PC-9 (cell line): Measurements from ENCODE around the gene HPN. TPM values are rescaled to one million over a fixed set of nuclear protein-coding genes. Genes with fewer than 3 reads are reported as not detected.

ENCODE experiments used
- BruUV-seq: library from RNA; stranded (reverse); fragments of 400-500 nt; replicated peaks from 2 replicates; lab custom pipeline; 2021; lab: Mats Ljungman, UMichigan
- CTCF ChIA-PET: fragments of 300-600 bp; sonication (Branson Sonifier 250); formaldehyde crosslinking; loops from one replicate; lab custom pipeline; 2022; ENCODE audit warnings: antibody characterized with exemption; lab: Charles Lee
- POLR2A ChIA-PET: fragments of 300-600 bp; sonication (Branson Sonifier 250); formaldehyde crosslinking; loops from one replicate; lab custom pipeline; 2022; ENCODE audit warnings: antibody characterized with exemption; ENCODE audit not compliant: unreplicated experiment; lab: Charles Lee
- DNase-seq, 2 experiments: peaks; one replicate each; pipeline versions ENCODE4 v3.0.0 to v3.0.0-alpha.2; 2015 to 2022; ENCODE audit warnings: mixed read lengths in 1 of 2
- H2AFZ ChIP-seq: fragments of 200-600 bp; sonication (generic); 2 replicates; pipeline ENCODE4 v1.8.1; 2017; ENCODE audit warnings: antibody characterized with exemption
- H3F3A ChIP-seq: fragments of 200-600 bp; sonication (generic); 2 replicates; pipeline ENCODE4 v1.8.1; 2017; ENCODE audit warnings: antibody characterized with exemption, mild to moderate bottlenecking, low read depth; ENCODE audit not compliant: insufficient read depth
- H3K27ac ChIP-seq: fragments of 200-600 bp; sonication (generic); 2 replicates; pipeline ENCODE4 v1.6.1; 2016; ENCODE audit warnings: mixed run types
- H3K27me3 ChIP-seq: fragments of 200-600 bp; sonication (generic); 2 replicates; pipeline ENCODE4 v1.6.1; 2016; ENCODE audit warnings: low read depth, mixed run types; ENCODE audit not compliant: insufficient read depth
- H3K36me3 ChIP-seq: fragments of 200-600 bp; sonication (generic); 2 replicates; pipeline ENCODE4 v1.6.1; 2016; ENCODE audit warnings: low read depth, mixed run types
- H3K4me1 ChIP-seq: fragments of 200-600 bp; sonication (generic); replicated peaks from 2 replicates; pipeline ENCODE4 v1.6.1; 2016; ENCODE audit warnings: mixed run types; ENCODE audit not compliant: insufficient read depth
- H3K4me2 ChIP-seq: fragments of 200-600 bp; sonication (generic); 2 replicates; pipeline ENCODE4 v1.6.1; 2017; ENCODE audit warnings: mixed run types
- H3K4me3 ChIP-seq: fragments of 200-600 bp; sonication (generic); 2 replicates; pipeline ENCODE4 v1.6.1; 2016; ENCODE audit warnings: mixed run types
- H3K79me2 ChIP-seq: fragments of 200-600 bp; sonication (generic); 2 replicates; pipeline ENCODE4 v1.6.1; 2017; ENCODE audit warnings: low read depth, mixed run types
- H3K9me2 ChIP-seq: fragments of 200-600 bp; sonication (generic); 2 replicates; pipeline ENCODE4 v1.8.1; 2017; ENCODE audit warnings: mild to moderate bottlenecking; ENCODE audit not compliant: insufficient read depth
- H3K9me3 ChIP-seq: fragments of 200-600 bp; sonication (generic); 2 replicates; pipeline ENCODE4 v1.8.1; 2016; ENCODE audit warnings: low read depth; ENCODE audit not compliant: insufficient read depth
- H4K20me1 ChIP-seq: fragments of 200-600 bp; sonication (generic); 2 replicates; pipeline ENCODE4 v1.8.1; 2017; ENCODE audit not compliant: insufficient read depth
- CTCF ChIP-seq: fragments of 200-600 bp; sonication (generic); conservative IDR thresholded peaks from 2 replicates; pipeline ENCODE4 v1.6.1; 2017; ENCODE audit warnings: mixed run types, antibody characterized with exemption, mild to moderate bottlenecking, moderate library complexity
- EZH2 ChIP-seq: fragments of 200-600 bp; sonication (generic); IDR thresholded peaks from 2 replicates; pipeline ENCODE4 v1.8.0; 2017; ENCODE audit warnings: antibody characterized with exemption, low read depth
- intact Hi-C: fragments of 100-400 bp; cut with micrococcal nuclease; formaldehyde crosslinking; loops from one replicate; pipeline ENCODE4 v1.10.0; 2022; ENCODE audit not compliant: unreplicated experiment
- total RNA-seq: library from RNA; stranded (reverse); gene quantifications from 2 replicates; pipeline ENCODE4 v1.2.3, GENCODE V29; 2021

Gene HPN
- total RNA-seq, 1 experiment from 2014 or later: 12.3 TPM

- no peaks in the 10 kb centered on the region for H3K9me2 ChIP-seq
- H3K4me3 ChIP-seq: no peak overlapping the region
- H3K4me2 ChIP-seq: no peak overlapping the region
- H3K79me2 ChIP-seq: no peaks in the 10 kb centered on the region
- H3K36me3 ChIP-seq: no peaks in the 10 kb centered on the region
- TF ChIP-seq EZH2 (no peak), CTCF (peak; percentile 68)
- DNase-seq: peak in 1 of 2 experiments; percentile 51
- H3K27me3 ChIP-seq: no peaks in the 10 kb centered on the region
- H3K4me1 ChIP-seq: peaks cover 10% of the 10 kb centered on the region
- H4K20me1 ChIP-seq: no peaks in the 10 kb centered on the region
- no peak overlapping the region for H3K27ac ChIP-seq
- no TSS peak for BruUV-seq
- intact Hi-C loops: no loop called here
- no peak overlapping the region for H2AFZ ChIP-seq
- H3F3A ChIP-seq: peaks cover 5% of the 10 kb centered on the region; the same call in 1 of the 2 replicates
- ChIA-PET CTCF (interaction anchor here (0.6 to 2.2 kb wide), 4 partner anchors 11 to 263 kb away, joined by 4 to 15 read pairs (median 8); no protein-coding TSS in a partner anchor), POLR2A (interaction anchor here (0.5 to 0.6 kb wide), 2 partner anchors 219 to 530 kb away, joined by 4 to 14 read pairs; no protein-coding TSS in a partner anchor)
- H3K9me3 ChIP-seq: no peaks in the 10 kb centered on the region
These were observed 14.2 kb downstream of the HPN start for GRCh38 chr19:35055715-35056179.

GRCh38 chr19:35056513-35057063 lies 15.1 kb downstream of the HPN start:
- TF ChIP-seq EZH2 (no peak), CTCF (no peak)
- POLR2A ChIA-PET: no interaction called here

GRCh38 chr19:35058370-35058769 lies 16.8 kb downstream of the HPN start:
- H3F3A ChIP-seq: peaks cover 5% of the 10 kb centered on the region; the same call in 1 of the 2 replicates
- no peak overlapping the region for H3K27ac ChIP-seq
- H3K36me3 ChIP-seq: no peaks in the 10 kb centered on the region
- 0 out of 2 replicates have a peak, but pooled peaks cover under 1% of the 10 kb centered on the region for H3K4me1 ChIP-seq
- H3K4me2 ChIP-seq: no peak overlapping the region
- no peak overlapping the region; the same call in 1 of the 2 replicates for H2AFZ ChIP-seq
- H4K20me1 ChIP-seq: no peaks in the 10 kb centered on the region
- H3K27me3 ChIP-seq: no peaks in the 10 kb centered on the region
- H3K9me2 ChIP-seq: no peaks in the 10 kb centered on the region
- no peak overlapping the region for H3K4me3 ChIP-seq
- BruUV-seq: no TSS peak
- TF ChIP-seq CTCF: no peak
- TF ChIP-seq EZH2: no peak
- ChIA-PET CTCF (no interaction called here), POLR2A (no interaction called here)
- no peak for DNase-seq
- intact Hi-C loops: no loop called here
- no peaks in the 10 kb centered on the region for H3K79me2 ChIP-seq
- H3K9me3 ChIP-seq: no peaks in the 10 kb centered on the region

More at GRCh38 chr19:35056513-35057063, 15.1 kb downstream of the HPN start:
- Histone ChIP-seq H2AFZ (no peak overlapping the region), H3K4me3 (no peak overlapping the region), H3F3A (peaks cover 5% of the 10 kb centered on the region; the same call in 1 of the 2 replicates), H3K27me3 (no peaks in the 10 kb centered on the region), H3K9me2 (no peaks in the 10 kb centered on the region), H3K27ac (no peak overlapping the region), H3K36me3 (no peaks in the 10 kb centered on the region), H4K20me1 (no peaks in the 10 kb centered on the region), H3K79me2 (no peaks in the 10 kb centered on the region), H3K4me2 (no peak overlapping the region), H3K4me1 (peaks cover 10% of the 10 kb centered on the region), H3K9me3 (no peaks in the 10 kb centered on the region)
- intact Hi-C loops: no loop called here
- CTCF ChIA-PET: interaction anchor here (2.2 kb wide), 1 partner anchor 85 kb away, joined by 10 read pairs; no protein-coding TSS in a partner anchor
- no TSS peak for BruUV-seq
- DNase-seq: no peak
